ENCODE results near the gene LSM11.

GRCh38 chr5:157785801-157786200 is 42.3 kb downstream of the LSM11 start:
- TF ChIP-seq SNAI2 (CRISPR knock-in tag; IDR thresholded peaks at IDR 0.05), result no peak
- TF ChIP-seq, protein P1, sequence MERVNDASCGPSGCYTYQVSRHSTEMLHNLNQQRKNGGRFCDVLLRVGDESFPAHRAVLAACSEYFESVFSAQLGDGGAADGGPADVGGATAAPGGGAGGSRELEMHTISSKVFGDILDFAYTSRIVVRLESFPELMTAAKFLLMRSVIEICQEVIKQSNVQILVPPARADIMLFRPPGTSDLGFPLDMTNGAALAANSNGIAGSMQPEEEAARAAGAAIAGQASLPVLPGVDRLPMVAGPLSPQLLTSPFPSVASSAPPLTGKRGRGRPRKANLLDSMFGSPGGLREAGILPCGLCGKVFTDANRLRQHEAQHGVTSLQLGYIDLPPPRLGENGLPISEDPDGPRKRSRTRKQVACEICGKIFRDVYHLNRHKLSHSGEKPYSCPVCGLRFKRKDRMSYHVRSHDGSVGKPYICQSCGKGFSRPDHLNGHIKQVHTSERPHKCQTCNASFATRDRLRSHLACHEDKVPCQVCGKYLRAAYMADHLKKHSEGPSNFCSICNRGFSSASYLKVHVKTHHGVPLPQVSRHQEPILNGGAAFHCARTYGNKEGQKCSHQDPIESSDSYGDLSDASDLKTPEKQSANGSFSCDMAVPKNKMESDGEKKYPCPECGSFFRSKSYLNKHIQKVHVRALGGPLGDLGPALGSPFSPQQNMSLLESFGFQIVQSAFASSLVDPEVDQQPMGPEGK (CRISPR knock-in tag; IDR thresholded peaks at IDR 0.05; ENCODE audit: borderline replicate concordance), result no peak

Measured in SK-N-SH treated with all-trans-retinoic acid at 6 μM for 48 hours (cell line).